B cell (primary cell): ENCODE data around the gene RNF150. TPM values are rescaled to one million over a fixed set of nuclear protein-coding genes. Genes with fewer than 3 reads are reported as not detected.

Experiments
- ATAC-seq: fragments of 200-7000 bp; cut with Tn5 transposase; one replicate; pipeline ENCODE4 v1.10.0; 2021; ENCODE audit warnings: low read depth, mild to moderate bottlenecking, moderate number of reproducible peaks, moderate library complexity
- CTCF ChIA-PET: fragments of 350-600 bp; sonication (Branson Sonifier 250); formaldehyde crosslinking; loops from one replicate; lab custom pipeline; 2021; ENCODE audit warnings: antibody characterized with exemption, inconsistent platforms; lab: Charles Lee
- POLR2A ChIA-PET: fragments of 350-600 bp; sonication (Branson Sonifier 250); formaldehyde crosslinking; loops from one replicate; lab custom pipeline; 2021; ENCODE audit warnings: antibody characterized with exemption; lab: Charles Lee
- DNase-seq: peaks from one replicate; pipeline ENCODE4 v3.0.0; 2013
- H2AFZ ChIP-seq: 2 replicates; pipeline ENCODE4 v1.6.1; 2012; ENCODE audit warnings: mild to moderate bottlenecking, low read depth, low read length; ENCODE audit not compliant: insufficient read depth, poor library complexity, severe bottlenecking
- H3K27ac ChIP-seq, 2 donors: 1 replicate in 1 of 2; 2 replicates in 1 of 2; pipeline ENCODE4 v1.5.1; 2012 to 2013; ENCODE audit warnings: low read length in 2 of 2, mild to moderate bottlenecking in 2 of 2, moderate library complexity in 1 of 2
- H3K27me3 ChIP-seq, 4 experiments: fragments of 200-600 bp in 1 of 4; sonication (generic) in 1 of 4; replicated peaks in 1 of 4; 1 replicate in 2 of 4; 2 replicates in 2 of 4; pipeline versions ENCODE4 v1.6.1 to v1.7.0; 2013 to 2016; ENCODE audit warnings: low read length in 3 of 4, mild to moderate bottlenecking in 2 of 4, mixed read lengths in 1 of 4, moderate library complexity in 1 of 4; ENCODE audit not compliant: insufficient read depth in 4 of 4, control insufficient read depth in 3 of 4; ENCODE audit errors: control extremely low read depth in 1 of 4
- H3K36me3 ChIP-seq, 2 experiments: replicated peaks in 1 of 2; 1 replicate in 1 of 2; 2 replicates in 1 of 2; pipeline versions ENCODE4 v1.6.1 to v1.7.1; 2013; ENCODE audit warnings: low read length in 1 of 2; ENCODE audit not compliant: insufficient read depth in 2 of 2, control insufficient read depth in 1 of 2; ENCODE audit errors: control extremely low read depth in 1 of 2, extremely low read depth in 1 of 2
- H3K4me1 ChIP-seq, 2 donors: fragments of 200-600 bp in 1 of 2; sonication (generic) in 1 of 2; 1 replicate in 1 of 2; 2 replicates in 1 of 2; pipeline versions ENCODE4 v1.5.1 to v1.6.1; 2013 to 2017; ENCODE audit warnings: low read length in 2 of 2; ENCODE audit not compliant: control insufficient read depth in 2 of 2, insufficient read depth in 2 of 2
- H3K4me2 ChIP-seq: replicated peaks from 2 replicates; pipeline ENCODE3; 2012; ENCODE audit warnings: mild to moderate bottlenecking, low read depth, low read length; ENCODE audit not compliant: poor library complexity, severe bottlenecking
- H3K4me3 ChIP-seq, 5 experiments: fragments of 200-600 bp in 1 of 5; sonication (generic) in 1 of 5; 1 replicate in 3 of 5; 2 replicates in 2 of 5; pipeline versions ENCODE4 v1.5.1 to v1.7.0; 2011 to 2016; ENCODE audit warnings: low read length in 4 of 5, mild to moderate bottlenecking in 4 of 5, low read depth in 2 of 5, control low read depth in 1 of 5, moderate library complexity in 1 of 5; ENCODE audit not compliant: insufficient read depth in 1 of 5; ENCODE audit errors: control extremely low read depth in 1 of 5, extremely low read depth in 1 of 5
- H3K79me2 ChIP-seq: fragments of 200-600 bp; sonication (generic); one replicate; pipeline ENCODE4 v1.6.0; 2016; ENCODE audit warnings: low read length; ENCODE audit not compliant: control insufficient read depth, insufficient read depth
- H3K9ac ChIP-seq: fragments of 200-600 bp; sonication (generic); 2 replicates; pipeline ENCODE4 v1.6.1; 2017; ENCODE audit warnings: mild to moderate bottlenecking, low read length, moderate library complexity
- H3K9me3 ChIP-seq, 3 donors: one replicate each; pipeline versions ENCODE4 v1.6.1 to v1.7.1; 2013; ENCODE audit warnings: low read length in 2 of 3; ENCODE audit not compliant: control insufficient read depth in 2 of 3, insufficient read depth in 1 of 3; ENCODE audit errors: control extremely low read depth in 1 of 3
- H4K20me1 ChIP-seq: 2 replicates; pipeline ENCODE4 v1.6.0; 2012; ENCODE audit warnings: mild to moderate bottlenecking, low read length; ENCODE audit not compliant: insufficient read depth, control insufficient read depth, poor library complexity, severe bottlenecking
- H3K27ac Mint-ChIP-seq: one replicate; pipeline ENCODE4 v1.8.0; 2021; ENCODE audit warnings: mixed read lengths
- H3K27me3 Mint-ChIP-seq: one replicate; pipeline ENCODE4 v1.8.0; 2021; ENCODE audit warnings: mixed read lengths
- H3K4me1 Mint-ChIP-seq: one replicate; pipeline ENCODE4 v1.8.0; 2021; ENCODE audit warnings: mixed read lengths
- H3K4me3 Mint-ChIP-seq: one replicate; pipeline ENCODE4 v1.8.0; 2021; ENCODE audit warnings: mixed read lengths
- H3K9me3 Mint-ChIP-seq: one replicate; pipeline ENCODE4 v1.8.0; 2022; ENCODE audit warnings: mixed read lengths; ENCODE audit not compliant: insufficient read depth
- CTCF ChIP-seq: fragments of 200-600 bp; IDR thresholded peaks from one replicate; pipeline ENCODE4 v1.8.0; 2022; ENCODE audit warnings: antibody characterized with exemption, mild to moderate bottlenecking
- EZH2 ChIP-seq: IDR thresholded peaks from 2 replicates; pipeline ENCODE4 v1.6.1; 2012; ENCODE audit warnings: borderline replicate concordance, low read depth, mild to moderate bottlenecking, moderate library complexity, low read length; ENCODE audit not compliant: insufficient read depth, poor library complexity, severe bottlenecking
- WGBS: methylation state at CpG from one replicate; pipeline ENCODE4 v1.1.5; 2013; ENCODE audit warnings: missing lambda C conversion rate; ENCODE audit not compliant: insufficient coverage; 5-methylcytosine and 5-hydroxymethylcytosine counted together
- intact Hi-C: fragments of 100-400 bp; cut with micrococcal nuclease; formaldehyde crosslinking; loops from one replicate; pipeline ENCODE4 v1.10.0; 2022
- polyA plus RNA-seq: library from polyadenylated mRNA; depleted of rRNA; stranded (reverse); fragments of >200 nt; gene quantifications from 2 replicates; pipeline ENCODE4 v1.2.3, GENCODE V29; 2012
- total RNA-seq, 2 donors: library from RNA; stranded (reverse); fragments of 120-200 nt in 1 of 2; gene quantifications; 1 replicate in 1 of 2; 2 replicates in 1 of 2; pipeline versions ENCODE4 v1.2.3 to v1.2.4, GENCODE V29; 2013 to 2022

RNF150 gene
- total and polyA plus RNA-seq, 2 donors (not counting 1 experiment from before 2014, with no cell fraction given), result not detected

- ATAC-seq (no peak), DNase-seq (peak; percentile 27)
- Mint-ChIP-seq H3K4me3 (no peak overlapping the region), H3K27ac (no peak overlapping the region), H3K27me3 (no peaks in the 10 kb centered on the region), H3K9me3 (peaks cover 2% of the 10 kb centered on the region), H3K4me1 (peaks cover 60% of the 10 kb centered on the region)
- Histone ChIP-seq H3K27me3 (no peaks in the 10 kb centered on the region), H3K4me2 (no peak overlapping the region), H3K36me3 (no peaks in the 10 kb centered on the region), H4K20me1 (no peaks in the 10 kb centered on the region), H3K4me1 (peaks cover 17 to 22% of the 10 kb centered on the region in 2 donors), H3K4me3 (no peak overlapping the region), H3K79me2 (no peaks in the 10 kb centered on the region), H3K9ac (no peak overlapping the region), H2AFZ (no peak overlapping the region), H3K9me3 (peaks cover 0 to 3% (median 0%) of the 10 kb centered on the region in 3 donors), H3K27ac (no peak overlapping the region)
- TF ChIP-seq EZH2 (no peak), CTCF (no peak)
- intact Hi-C loops, result no loop called here
- CTCF ChIA-PET, result no interaction called here
- POLR2A ChIA-PET, result interaction anchor here (1.0 kb wide), 1 partner anchor 95 kb away, joined by 3 read pairs; no protein-coding TSS in a partner anchor
Observed at GRCh38 chr4:140837736-140838135, 295.5 kb downstream of the RNF150 start.

- intact Hi-C loops, result no loop called here
- CTCF ChIA-PET, result interaction anchor here (1.2 to 1.9 kb wide), 3 partner anchors 28 to 49 kb away, joined by 3 to 5 read pairs (median 4); no protein-coding TSS in a partner anchor
- no peaks in the 10 kb centered on the region for H3K27me3 Mint-ChIP-seq
- TF ChIP-seq CTCF (no peak), EZH2 (no peak)
- peak overlapping the region; percentile 21 for H2AFZ ChIP-seq
- no peak overlapping the region for H3K27ac ChIP-seq
- H3K4me1 ChIP-seq, result peaks cover 34 to 42% of the 10 kb centered on the region in 2 donors
- peaks cover 0 to 2% (median 0%) of the 10 kb centered on the region in 3 donors for H3K9me3 ChIP-seq
- H3K79me2 ChIP-seq, result no peaks in the 10 kb centered on the region
- H3K4me2 ChIP-seq, result no peak overlapping the region
- POLR2A ChIA-PET, result interaction anchor here (0.5 to 2.0 kb wide), 3 partner anchors 25 to 78 kb away, joined by 3 to 6 read pairs (median 5); partner anchors contain the start of gene TBC1D9
- ATAC-seq, result no peak
- H3K4me3 Mint-ChIP-seq, result no peak overlapping the region
- peaks cover 70% of the 10 kb centered on the region for H3K4me1 Mint-ChIP-seq
- no peaks in the 10 kb centered on the region for H3K36me3 ChIP-seq
- no peaks in the 10 kb centered on the region for H3K27me3 ChIP-seq
- 50% methylated on average over 1 of the region's 7 CpGs for WGBS
- H3K9me3 Mint-ChIP-seq, result peaks cover 4% of the 10 kb centered on the region
- H4K20me1 ChIP-seq, result no peaks in the 10 kb centered on the region
- no peak for DNase-seq
- H3K4me3 ChIP-seq, result no peak overlapping the region
- no peak overlapping the region for H3K9ac ChIP-seq
- H3K27ac Mint-ChIP-seq, result peak overlapping the region; percentile 62
Observed at GRCh38 chr4:140834839-140835495, 298.3 kb downstream of the RNF150 start.
